Adrenal gland (tissue), 12 donors: Measurements from ENCODE around the gene MINDY4. TPM values are rescaled to one million over a fixed set of nuclear protein-coding genes. Genes with fewer than 3 reads are reported as not detected.

Experiments
- DNase-seq, 7 donors: peaks; one replicate each; pipeline ENCODE4 v3.0.0-alpha.2; 2019 to 2020
- H3K27ac ChIP-seq, 5 donors: fragments of 200-600 bp; sonication (generic) in 4 of 5; 1 replicate in 3 of 5; 2 replicates in 2 of 5; pipeline versions ENCODE4 v1.5.1 to v1.8.0; 2016 to 2020; ENCODE audit warnings: mild to moderate bottlenecking in 1 of 5
- H3K27me3 ChIP-seq: fragments of 200-600 bp; 2 replicates; pipeline ENCODE4 v1.8.0; 2021
- H3K36me3 ChIP-seq, 2 donors: fragments of 200-600 bp; replicated peaks in 1 of 2; 1 replicate in 1 of 2; 2 replicates in 1 of 2; pipeline versions ENCODE4 v1.5.1 to v1.8.0; 2018 to 2022
- H3K4me1 ChIP-seq, 2 donors: fragments of 200-600 bp; replicated peaks in 1 of 2; 1 replicate in 1 of 2; 2 replicates in 1 of 2; pipeline versions ENCODE4 v1.5.1 to v1.8.0; 2018 to 2021
- H3K4me3 ChIP-seq, 4 donors: fragments of 200-600 bp; sonication (generic) in 3 of 4; one replicate each; pipeline ENCODE4 v1.5.1; 2016 to 2018
- H3K9me3 ChIP-seq, 3 donors: fragments of 200-600 bp; sonication (generic) in 1 of 3; replicated peaks in 1 of 3; 1 replicate in 2 of 3; 2 replicates in 1 of 3; pipeline versions ENCODE4 v1.5.1 to v1.8.0; 2016 to 2021
- POLR2A ChIP-seq, 2 donors: fragments of 450-650 bp; IDR thresholded peaks; one replicate each; pipeline ENCODE4 v1.6.1; 2017; ENCODE audit warnings: antibody characterized with exemption in 2 of 2, mild to moderate bottlenecking in 2 of 2, moderate library complexity in 1 of 2
- WGBS, 4 donors: extraction: QIAGEN DNeasy Blood & Tissue Kit in 2 of 4; methylation state at CpG; one replicate each; pipeline versions ENCODE4 v1.1.5 to v1.1.7; 2013 to 2017; 5-methylcytosine and 5-hydroxymethylcytosine counted together
- intact Hi-C, 2 donors: fragments of 100-400 bp; cut with DNase I; formaldehyde crosslinking; loops; one replicate each; pipeline versions ENCODE4 v1.14.1 to v1.15.0; 2022 to 2023
- polyA plus RNA-seq, 3 donors: library from polyadenylated mRNA; stranded (reverse); fragments of 200-250 nt in 2 of 3; fragments of 350-450 nt in 1 of 3; fragmentation: Illumina TruSeq in 1 of 3; extraction: RNeasy Lipid Tissue Mini Kit (QIAGEN cat#74804) in 1 of 3; gene quantifications; one replicate each; pipeline ENCODE4 v1.2.3, GENCODE V29; 2013 to 2014
- total RNA-seq, 9 donors: library from RNA; depleted of rRNA in 4 of 9; stranded (reverse); fragments of >200 nt in 4 of 9; fragments of 120-200 nt in 1 of 9; fragmentation: NEBNext Ultra II Directional in 1 of 9; extraction: Animal tissue kit (Norgen Biotek cat#: 25700) in 1 of 9; gene quantifications; one replicate each; pipeline versions ENCODE4 v1.1.0 to v1.2.4, GENCODE V29; 2013 to 2023
- TF ChIP-seq, protein P1 (sequence below), 6 experiments: fragments of 450-650 bp in 4 of 6; fragments of 200-600 bp in 2 of 6; sonication (generic) in 1 of 6; IDR thresholded peaks; 1 replicate in 5 of 6; 2 replicates in 1 of 6; pipeline versions ENCODE4 v1.5.1 to v1.8.0; 2016 to 2021; ENCODE audit warnings: antibody characterized with exemption in 6 of 6, mild to moderate bottlenecking in 2 of 6, moderate library complexity in 1 of 6
- donor health status: healthy with polysubstance abuse.
- donor health status: Bipolar disorder and iron deficiency.
- donor health status: DM: yes; HTN: yes; CAD: no.
- donor health status: DM: no; HTN: no; CAD: no.
- donor health status: DM: no; HTN: no; CAD: no.
- donor health status: DM: yes; HTN: yes; CAD: no.

MINDY4 gene
- total and polyA plus RNA-seq, 12 donors = 4.8 to 19.9 (median 7.3) TPM

DNA sequence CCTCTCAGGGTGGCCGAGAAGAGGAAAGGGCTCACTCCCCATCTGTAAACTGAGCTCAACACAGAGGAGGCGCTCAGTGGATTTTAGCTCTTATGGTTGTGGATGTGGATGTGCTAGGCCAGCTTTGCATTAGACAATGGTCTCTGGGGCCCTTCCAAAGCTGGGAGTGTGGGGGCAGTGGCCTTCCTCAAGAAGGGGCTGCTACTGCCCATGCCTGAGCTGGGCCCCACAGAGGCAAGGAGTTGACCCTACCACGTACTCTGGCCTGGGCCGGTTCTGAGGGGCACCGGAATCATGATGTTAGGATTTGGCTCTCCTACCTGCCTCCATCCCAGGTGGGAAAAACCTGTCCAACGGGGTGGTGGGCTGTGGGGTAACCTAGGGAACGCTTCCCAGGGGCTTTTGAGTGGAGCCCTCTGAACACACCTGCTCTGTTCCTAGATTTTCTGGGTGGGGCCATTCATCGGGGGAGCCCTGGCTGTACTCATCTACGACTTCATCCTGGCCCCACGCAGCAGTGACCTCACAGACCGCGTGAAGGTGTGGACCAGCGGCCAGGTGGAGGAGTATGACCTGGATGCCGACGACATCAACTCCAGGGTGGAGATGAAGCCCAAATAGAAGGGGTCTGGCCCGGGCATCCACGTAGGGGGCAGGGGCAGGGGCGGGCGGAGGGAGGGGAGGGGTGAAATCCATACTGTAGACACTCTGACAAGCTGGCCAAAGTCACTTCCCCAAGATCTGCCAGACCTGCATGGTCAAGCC lies 152.0 kb downstream of the MINDY4 start:
- WGBS, 4 donors = 93 to 96% (median 95%) methylated on average over 11 to 19 of the region's 19 CpGs
- Histone ChIP-seq H3K27me3 (no peaks in the 10 kb centered on the region), H3K4me3 (no peak overlapping the region), H3K27ac (no peak overlapping the region), H3K36me3 (no peaks in the 10 kb centered on the region), H3K4me1 (peaks cover 0 to 17% of the 10 kb centered on the region in 2 donors), H3K9me3 (no peaks in the 10 kb centered on the region)
- peak in 4 of 7 donors; percentile 5 to 45 (median 14) for DNase-seq
- TF ChIP-seq POLR2A (IDR thresholded peaks at IDR 0.05) = no peak
- TF ChIP-seq, protein P1, sequence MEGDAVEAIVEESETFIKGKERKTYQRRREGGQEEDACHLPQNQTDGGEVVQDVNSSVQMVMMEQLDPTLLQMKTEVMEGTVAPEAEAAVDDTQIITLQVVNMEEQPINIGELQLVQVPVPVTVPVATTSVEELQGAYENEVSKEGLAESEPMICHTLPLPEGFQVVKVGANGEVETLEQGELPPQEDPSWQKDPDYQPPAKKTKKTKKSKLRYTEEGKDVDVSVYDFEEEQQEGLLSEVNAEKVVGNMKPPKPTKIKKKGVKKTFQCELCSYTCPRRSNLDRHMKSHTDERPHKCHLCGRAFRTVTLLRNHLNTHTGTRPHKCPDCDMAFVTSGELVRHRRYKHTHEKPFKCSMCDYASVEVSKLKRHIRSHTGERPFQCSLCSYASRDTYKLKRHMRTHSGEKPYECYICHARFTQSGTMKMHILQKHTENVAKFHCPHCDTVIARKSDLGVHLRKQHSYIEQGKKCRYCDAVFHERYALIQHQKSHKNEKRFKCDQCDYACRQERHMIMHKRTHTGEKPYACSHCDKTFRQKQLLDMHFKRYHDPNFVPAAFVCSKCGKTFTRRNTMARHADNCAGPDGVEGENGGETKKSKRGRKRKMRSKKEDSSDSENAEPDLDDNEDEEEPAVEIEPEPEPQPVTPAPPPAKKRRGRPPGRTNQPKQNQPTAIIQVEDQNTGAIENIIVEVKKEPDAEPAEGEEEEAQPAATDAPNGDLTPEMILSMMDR (IDR thresholded peaks at IDR 0.05) = no peak
- intact Hi-C loops = no loop called here

DNA sequence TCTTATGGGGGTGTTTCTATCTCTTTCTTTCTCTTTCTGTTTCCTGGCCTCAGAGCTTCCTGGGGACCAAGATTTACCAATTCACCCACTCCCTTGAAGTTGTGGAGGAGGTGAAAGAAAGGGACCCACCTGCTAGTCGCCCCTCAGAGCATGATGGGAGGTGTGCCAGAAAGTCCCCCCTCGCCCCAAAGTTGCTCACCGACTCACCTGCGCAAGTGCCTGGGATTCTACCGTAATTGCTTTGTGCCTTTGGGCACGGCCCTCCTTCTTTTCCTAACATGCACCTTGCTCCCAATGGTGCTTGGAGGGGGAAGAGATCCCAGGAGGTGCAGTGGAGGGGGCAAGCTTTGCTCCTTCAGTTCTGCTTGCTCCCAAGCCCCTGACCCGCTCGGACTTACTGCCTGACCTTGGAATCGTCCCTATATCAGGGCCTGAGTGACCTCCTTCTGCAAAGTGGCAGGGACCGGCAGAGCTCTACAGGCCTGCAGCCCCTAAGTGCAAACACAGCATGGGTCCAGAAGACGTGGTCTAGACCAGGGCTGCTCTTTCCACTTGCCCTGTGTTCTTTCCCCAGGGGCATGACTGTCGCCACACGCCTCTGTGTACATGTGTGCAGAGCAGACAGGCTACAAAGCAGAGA lies 152.7 kb downstream of the MINDY4 start:
- 87 to 88% (median 88%) methylated on average over 12 to 13 of the region's 13 CpGs for WGBS, 4 donors
- DNase-seq = peak in 3 of 7 donors; percentile 8 to 43 (median 13)
- no peak for TF ChIP-seq POLR2A (IDR thresholded peaks at IDR 0.05)
- TF ChIP-seq, protein P1 (IDR thresholded peaks at IDR 0.05) = no peak
- H3K9me3 ChIP-seq = no peaks in the 10 kb centered on the region
- H3K4me3 ChIP-seq = no peak overlapping the region
- H3K27ac ChIP-seq = no peak overlapping the region
- no peaks in the 10 kb centered on the region for H3K36me3 ChIP-seq
- H3K27me3 ChIP-seq = no peaks in the 10 kb centered on the region
- intact Hi-C loops = no loop called here
- H3K4me1 ChIP-seq = peaks cover 0 to 17% of the 10 kb centered on the region in 2 donors

DNA sequence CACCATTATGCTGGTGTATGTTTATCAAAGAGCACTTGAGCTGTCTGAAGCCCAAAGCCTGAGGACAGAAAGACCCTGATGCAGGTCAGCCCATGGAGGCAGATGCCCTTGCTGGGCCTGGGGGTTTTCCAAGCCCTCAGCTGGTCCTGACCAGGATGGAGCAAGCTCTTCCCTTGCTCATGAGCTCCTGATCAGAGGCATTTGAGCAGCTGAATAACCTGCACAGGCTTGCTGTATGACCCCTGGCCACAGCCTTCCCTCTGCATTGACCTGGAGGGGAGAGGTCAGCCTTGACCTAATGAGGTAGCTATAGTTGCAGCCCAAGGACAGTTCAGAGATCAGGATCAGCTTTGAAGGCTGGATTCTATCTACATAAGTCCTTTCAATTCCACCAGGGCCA lies 153.4 kb downstream of the MINDY4 start:
- Histone ChIP-seq H3K27me3 (no peaks in the 10 kb centered on the region), H3K4me1 (peaks cover 0 to 17% of the 10 kb centered on the region in 2 donors), H3K36me3 (no peaks in the 10 kb centered on the region), H3K9me3 (no peaks in the 10 kb centered on the region), H3K27ac (no peak overlapping the region), H3K4me3 (no peak overlapping the region)
- TF ChIP-seq, protein P1 (IDR thresholded peaks at IDR 0.05) = no peak
- TF ChIP-seq POLR2A (IDR thresholded peaks at IDR 0.05) = no peak
- peak in 2 of 7 donors; percentile 14 to 36 for DNase-seq
- intact Hi-C loops = no loop called here

DNA sequence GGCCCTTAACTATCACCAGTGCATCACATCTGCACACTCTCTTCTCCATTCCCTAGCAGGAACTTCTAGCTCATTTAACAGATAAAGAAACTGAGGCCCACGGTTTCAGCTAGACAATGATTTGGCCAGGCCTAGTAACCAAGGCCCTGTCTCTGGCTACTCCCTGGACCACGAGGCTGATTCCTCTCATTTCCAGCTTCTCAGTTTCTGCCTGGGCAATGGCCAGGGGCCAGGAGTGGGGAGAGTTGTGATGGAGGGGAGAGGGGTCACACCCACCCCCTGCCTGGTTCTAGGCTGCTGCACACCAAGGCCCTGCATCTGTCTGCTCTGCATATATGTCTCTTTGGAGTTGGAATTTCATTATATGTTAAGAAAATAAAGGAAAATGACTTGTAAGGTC lies 153.9 kb downstream of the MINDY4 start:
- Histone ChIP-seq H3K36me3 (no peaks in the 10 kb centered on the region), H3K27ac (no peak overlapping the region), H3K27me3 (no peaks in the 10 kb centered on the region), H3K4me3 (no peak overlapping the region), H3K4me1 (peaks cover 0 to 16% of the 10 kb centered on the region in 2 donors), H3K9me3 (no peaks in the 10 kb centered on the region)
- 71 to 88% (median 79%) methylated on average over 2 of the region's 2 CpGs for WGBS, 4 donors
- TF ChIP-seq POLR2A (IDR thresholded peaks at IDR 0.05) = no peak
- TF ChIP-seq, protein P1 (IDR thresholded peaks at IDR 0.05) = no peak
- peak in 2 of 7 donors; percentile 3 to 39 for DNase-seq
- intact Hi-C loops = no loop called here
